GM19023 (cell line): ENCODE data around the gene VAV1.
"Not testable (repeated sequence)": the region's sequence is repeated elsewhere in the genome, so short reads cannot be mapped to it uniquely, and the experiment has no call there.

Experiments
- ATAC-seq: cut with Tn5 transposase; IDR thresholded peaks from one replicate; pipeline ENCODE4 v1.9.1; 2021; ENCODE audit warnings: mild to moderate bottlenecking, moderate library complexity; ENCODE audit not compliant: unreplicated experiment

The VAV1 gene

GRCh38 chr19:6754653-6755463 is 17.6 kb upstream of the VAV1 start:
- ATAC-seq: no peak

DNA sequence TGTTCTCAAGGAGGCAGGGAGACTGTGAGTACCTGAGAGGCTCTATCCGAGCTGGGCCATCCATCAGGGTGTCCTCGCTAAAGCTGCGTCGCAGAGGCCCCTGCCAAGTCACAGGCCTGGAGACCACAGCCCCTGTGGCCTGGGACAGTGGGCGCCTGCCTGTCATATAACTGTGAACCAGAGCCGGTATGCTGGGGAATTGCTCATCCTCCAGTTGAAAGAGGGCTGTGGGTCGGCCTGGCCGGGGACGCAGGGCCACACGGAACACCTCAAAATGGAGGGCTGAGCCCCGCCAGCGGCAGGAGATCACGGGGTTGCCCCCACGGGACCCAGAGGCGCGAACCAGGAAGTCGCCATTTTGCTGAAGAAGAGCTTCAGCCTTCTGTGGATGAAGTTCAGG is 11.9 kb upstream of the VAV1 start:
- no peak for ATAC-seq

DNA sequence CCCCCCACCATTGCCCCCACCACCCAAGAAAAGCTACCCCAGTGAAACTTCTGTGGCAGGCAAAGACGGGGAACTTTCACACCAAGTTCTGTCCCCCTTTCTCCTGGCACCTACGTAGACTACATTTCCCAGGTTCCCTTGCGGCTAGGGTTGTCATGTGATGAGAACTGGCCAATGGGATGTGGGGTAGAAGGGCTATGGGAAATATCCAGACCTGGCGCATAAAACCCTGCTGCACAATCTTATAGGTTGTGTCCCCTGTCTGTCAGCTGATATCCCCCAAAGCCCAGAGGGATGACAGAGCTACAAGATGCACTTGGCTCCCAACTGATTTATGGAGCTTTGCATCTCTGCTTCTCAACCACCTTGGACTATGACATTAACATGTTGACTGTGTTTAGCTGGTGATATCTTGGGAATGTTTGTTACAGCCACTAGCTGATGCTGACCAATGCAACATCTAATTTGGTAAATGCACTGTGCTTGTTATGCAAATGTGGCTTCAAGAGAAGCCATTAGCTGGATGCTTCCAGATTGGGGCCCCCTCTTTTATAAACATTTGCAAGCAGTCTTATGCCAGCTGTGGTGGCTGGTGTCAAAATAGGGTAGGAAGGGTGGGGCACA is 11.3 kb upstream of the VAV1 start:
- ATAC-seq: no peak

DNA sequence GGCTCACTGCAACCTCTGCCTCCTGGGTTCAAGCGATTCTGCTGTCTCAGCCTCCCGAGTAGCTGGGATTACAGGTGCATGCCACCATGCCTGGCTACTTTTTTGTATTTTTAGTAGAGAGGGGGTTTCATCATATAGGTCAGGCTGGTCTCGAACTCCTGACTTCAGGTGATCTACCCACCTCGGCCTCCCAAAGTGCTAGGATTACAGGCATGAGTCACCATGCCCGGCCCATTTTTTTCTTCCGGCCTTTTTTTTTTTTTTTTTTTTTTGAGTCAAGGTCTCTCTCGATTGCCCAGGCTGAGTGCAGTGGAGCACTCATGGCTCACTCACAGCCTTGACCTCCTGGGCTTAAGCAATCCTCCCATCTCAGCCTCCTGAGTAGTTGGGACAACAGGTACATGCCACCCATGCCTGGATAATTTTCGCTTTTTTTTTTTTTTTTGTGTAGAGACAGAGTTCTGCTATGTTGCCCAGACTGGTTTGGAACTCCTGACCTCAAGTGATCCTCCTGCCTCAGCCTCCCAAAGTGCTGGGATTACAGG is 10.2 kb upstream of the VAV1 start:
- not testable (repeated sequence) for ATAC-seq

DNA sequence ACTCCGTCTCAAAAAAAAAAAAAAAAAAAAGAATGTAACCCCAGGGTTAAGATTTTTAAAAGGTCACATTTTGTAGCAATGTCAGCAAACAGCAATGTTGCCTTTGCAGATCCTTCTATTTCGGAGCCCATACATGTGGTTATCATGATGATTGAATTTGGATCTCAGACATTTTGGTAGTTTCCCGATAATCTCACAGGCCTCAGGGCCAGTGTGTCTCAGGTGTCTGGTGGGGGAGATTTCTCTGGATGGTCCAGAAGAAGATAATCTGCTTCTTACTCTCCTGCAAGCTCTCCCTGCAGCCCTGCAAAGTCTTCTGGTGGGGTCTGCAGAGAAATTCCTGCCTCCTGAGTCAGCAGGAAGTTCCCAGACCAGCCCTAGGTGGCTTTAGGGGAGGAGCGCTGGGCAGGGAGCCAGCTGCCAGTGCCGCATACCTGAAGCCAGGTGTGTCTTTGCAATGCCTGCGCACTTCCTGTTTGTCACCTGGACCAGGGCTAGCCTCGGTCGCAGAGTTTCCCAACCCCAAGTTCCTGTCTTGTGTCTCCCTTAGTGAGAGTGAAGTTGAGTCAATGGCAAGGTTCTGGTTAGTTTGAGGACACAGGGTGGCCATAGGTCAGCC is 6.7 kb upstream of the VAV1 start:
- ATAC-seq: no peak

GRCh38 chr19:6766357-6767080 is 6.0 kb upstream of the VAV1 start:
- ATAC-seq: no peak

GRCh38 chr19:6767081-6767356 is 5.5 kb upstream of the VAV1 start:
- ATAC-seq: peak; percentile 6

DNA sequence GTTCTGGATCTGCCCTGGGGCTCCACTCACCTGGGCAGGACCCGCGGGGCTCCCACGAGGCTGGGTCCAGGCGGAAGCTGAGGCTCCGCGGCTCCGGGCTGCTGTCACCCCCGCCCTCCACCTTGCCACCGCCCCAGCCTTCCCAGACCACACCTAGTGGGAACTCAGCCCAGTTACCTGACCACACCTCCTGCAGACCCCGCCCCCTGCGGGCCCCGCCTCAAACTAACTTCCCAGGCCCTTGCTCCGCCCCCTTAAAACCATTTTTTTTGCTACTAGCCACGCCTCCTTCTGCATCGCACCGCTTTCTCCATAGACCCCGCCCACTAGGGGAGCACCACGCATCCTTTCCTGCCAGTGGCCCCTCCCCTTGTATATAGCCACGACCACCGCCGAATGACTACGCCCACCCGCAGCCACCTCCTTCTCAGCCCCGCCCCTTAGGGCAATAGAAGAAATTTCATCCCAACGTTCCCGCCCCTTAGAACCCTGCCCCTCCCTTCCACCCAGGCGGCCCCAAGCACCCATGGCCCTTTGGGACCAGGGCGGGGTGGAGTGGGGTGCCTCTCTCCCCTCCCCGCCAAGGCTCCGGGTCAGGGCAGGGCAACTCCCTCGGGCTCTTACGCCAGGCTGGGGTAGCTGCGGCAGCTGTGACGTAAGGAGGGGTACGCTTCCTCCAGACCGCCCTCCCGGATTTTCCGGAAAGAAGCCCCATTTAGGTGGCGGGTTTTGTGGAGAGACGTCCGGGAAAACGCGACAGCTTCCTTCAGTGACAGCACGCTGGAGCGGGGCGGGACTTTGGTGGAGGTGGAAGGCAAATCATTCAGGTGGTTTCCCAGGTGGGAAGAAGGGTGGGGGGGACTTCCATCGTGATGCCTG is 4.9 kb upstream of the VAV1 start, which contains the start of gene SH2D3A:
Gene SH2D3A (minus strand): TSS at position 79 of the 879 bp plus-strand sequence. CDS start 3,687 bp downstream, outside the sequence.
- peak; percentile 67 for ATAC-seq

DNA sequence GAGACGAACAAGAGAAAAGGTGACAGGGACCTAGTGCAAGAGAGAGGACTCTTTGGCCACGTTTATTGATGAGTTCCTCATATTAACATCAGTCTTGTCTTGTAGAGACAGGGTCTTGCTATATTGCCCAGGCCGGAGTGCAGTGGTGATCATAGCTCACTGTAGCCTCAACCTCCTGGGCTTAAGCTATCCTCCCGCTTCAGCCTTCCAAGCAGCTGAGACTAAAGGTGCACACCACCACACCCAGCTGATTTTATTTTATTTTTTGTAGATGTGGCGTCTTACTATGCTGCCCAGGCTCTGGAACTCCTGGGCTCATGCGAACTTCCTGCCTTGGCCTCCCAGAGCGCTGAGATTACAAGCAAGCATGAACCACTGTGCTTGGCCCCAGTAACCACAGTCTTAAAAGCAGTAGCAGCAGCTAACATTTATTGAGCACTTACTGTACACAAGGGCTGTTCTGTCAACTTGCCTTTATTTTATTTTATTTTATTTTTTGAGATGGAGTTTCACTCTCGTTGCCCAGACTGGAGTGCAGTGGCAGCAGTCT is 4.2 kb upstream of the VAV1 start:
- ATAC-seq: no peak

GRCh38 chr19:6769006-6769619 is 3.4 kb upstream of the VAV1 start:
- ATAC-seq: no peak

- ATAC-seq: not testable (repeated sequence)
Observed at GRCh38 chr19:6771648-6772027, 870 bp upstream of the VAV1 start.

DNA sequence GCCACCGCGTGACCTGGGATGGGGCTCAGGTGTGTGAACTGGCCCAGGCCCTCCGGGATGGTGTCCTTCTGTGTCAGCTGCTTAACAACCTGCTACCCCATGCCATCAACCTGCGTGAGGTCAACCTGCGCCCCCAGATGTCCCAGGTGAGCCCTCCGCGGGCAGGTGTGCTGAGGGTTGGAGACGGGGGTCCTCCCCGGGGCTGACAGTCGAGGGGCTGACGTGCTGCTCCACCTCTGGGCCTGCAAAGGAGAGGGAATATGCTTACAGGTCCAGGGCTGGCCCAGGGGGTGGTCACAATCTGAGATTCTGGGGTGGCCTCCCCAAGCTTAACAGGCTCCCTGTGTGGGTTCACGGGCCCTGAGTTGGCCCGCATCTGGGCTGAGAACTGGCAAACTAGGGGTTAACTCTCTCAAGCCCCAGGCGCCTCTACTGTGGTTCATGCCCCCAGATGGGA is 386 bp downstream of the VAV1 start:
- no peak for ATAC-seq

GRCh38 chr19:6773323-6773931 is 919 bp downstream of the VAV1 start:
- ATAC-seq: no peak

DNA sequence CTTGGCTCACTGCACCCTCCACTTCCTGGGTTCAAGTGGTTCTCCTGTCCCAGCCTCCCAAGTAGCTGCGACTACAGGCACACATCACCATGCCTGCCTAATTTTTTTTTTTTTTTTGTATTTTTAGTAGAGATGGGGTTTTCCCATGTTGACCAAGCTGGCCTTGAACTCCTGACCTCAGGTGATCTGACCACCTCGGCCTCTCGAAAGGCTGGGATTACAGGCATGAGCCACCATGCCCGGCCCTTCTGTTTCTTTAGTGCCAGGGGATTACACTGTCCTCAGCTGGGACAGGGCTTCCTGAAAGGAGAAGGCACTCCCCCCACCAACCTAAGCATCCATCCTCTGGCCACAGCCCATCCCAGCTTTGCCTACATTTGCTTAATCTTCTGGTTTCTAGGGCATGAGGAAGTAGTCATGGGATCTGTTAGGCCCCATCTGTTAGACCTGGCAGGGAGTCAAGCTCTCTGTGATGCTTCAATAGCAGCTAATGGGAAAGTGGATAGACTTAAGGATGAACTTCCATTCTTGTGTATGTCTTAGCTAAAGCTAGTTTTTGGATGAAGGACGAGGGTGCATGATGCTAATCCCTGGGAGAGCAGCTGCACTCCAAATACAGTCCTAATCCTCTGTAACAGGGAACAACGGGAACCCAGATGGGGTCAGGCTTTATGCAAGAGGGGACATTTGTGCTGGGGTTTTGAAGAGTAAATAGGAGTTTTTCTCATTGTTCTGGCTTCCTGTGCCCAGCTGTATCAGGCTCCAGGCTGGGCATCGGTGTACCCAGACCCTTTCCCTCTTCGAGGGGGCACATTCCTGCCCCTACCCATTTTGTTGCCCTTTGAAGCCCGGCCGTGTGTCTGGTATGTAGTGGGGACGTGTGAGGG is 2.6 kb downstream of the VAV1 start:
- ATAC-seq: no peak

DNA sequence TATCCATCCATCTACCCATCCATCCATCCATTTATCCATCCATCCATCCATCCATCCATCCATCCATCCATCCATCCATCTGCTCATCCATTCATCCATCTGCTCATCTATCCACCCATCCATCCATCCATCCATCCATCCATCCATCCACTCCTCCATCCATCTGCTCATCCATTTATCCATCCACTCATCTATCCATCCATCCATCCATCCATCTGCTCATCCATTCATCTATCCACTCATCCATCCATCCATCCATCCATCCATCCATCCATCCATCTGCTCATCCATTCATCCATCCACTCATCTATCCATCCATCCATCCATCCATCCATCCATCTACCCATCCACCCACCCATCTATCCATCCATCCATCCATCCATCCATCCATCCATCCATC is 3.5 kb downstream of the VAV1 start:
- not testable (repeated sequence) for ATAC-seq

DNA sequence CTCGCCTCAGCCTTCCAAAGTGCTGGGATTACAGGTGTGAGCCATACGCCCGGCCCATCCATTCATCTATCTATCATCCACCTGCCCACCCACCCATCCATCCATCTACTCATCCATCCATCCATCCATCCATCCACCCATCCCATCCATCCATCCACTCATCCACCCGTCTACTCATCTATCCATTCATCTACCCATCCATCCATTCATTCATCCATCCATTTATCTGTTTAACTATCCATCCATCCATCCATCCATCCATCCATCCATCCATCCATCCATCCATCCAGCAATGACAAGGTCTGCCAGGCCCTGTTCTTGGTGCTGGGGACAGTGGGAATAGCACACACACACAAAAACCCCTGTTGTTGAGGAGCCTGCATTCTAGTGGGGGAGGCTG is 4.5 kb downstream of the VAV1 start:
- no peak for ATAC-seq

DNA sequence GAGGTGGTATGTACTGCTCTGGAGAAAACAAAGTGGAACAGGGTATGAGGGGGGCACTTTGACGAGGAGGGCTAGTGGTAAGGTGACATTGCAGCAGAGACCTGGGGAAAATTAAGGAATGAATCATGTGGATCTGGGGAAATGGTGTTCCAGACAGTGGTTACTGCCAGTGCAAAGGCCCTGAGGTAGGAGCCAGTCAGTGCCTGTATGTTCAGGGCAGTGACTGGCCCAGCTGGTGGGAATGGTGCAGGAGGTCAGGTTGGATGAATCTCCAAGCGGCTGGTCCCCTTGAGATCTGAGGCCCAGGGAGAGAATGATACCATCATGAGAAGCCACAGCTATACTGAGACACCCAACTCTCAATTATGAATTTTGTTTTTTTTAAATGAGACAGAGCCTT is 4.9 kb downstream of the VAV1 start:
- no peak for ATAC-seq

- ATAC-seq: no peak
Observed at GRCh38 chr19:6778386-6778785, 5.9 kb downstream of the VAV1 start.
